Type B pancreatic cell (in vitro differentiated cells): ENCODE results near the gene PPOX. TPM values are rescaled to one million over a fixed set of nuclear protein-coding genes. Genes with fewer than 3 reads are reported as not detected.

Experiments
- DNase-seq: peaks from one replicate; pipeline ENCODE4 v3.0.0; 2021; ENCODE audit warnings: mixed read lengths; ENCODE audit not compliant: unreplicated experiment; ENCODE audit errors: extremely low spot score
- H3K27ac Mint-ChIP-seq: 2 replicates; pipeline ENCODE4 v1.8.0; 2021; ENCODE audit warnings: mild to moderate bottlenecking, mixed read lengths
- H3K27me3 Mint-ChIP-seq: 2 replicates; pipeline ENCODE4 v1.8.0; 2021; ENCODE audit warnings: mixed read lengths
- H3K36me3 Mint-ChIP-seq: 2 replicates; pipeline ENCODE4 v1.8.0; 2021; ENCODE audit warnings: mixed read lengths
- H3K4me1 Mint-ChIP-seq: one replicate; pipeline ENCODE4 v1.8.0; 2021; ENCODE audit warnings: mixed read lengths; ENCODE audit not compliant: unreplicated experiment
- H3K4me3 Mint-ChIP-seq: 2 replicates; pipeline ENCODE4 v1.8.0; 2021; ENCODE audit warnings: mild to moderate bottlenecking, mixed read lengths
- H3K9me3 Mint-ChIP-seq: 2 replicates; pipeline ENCODE4 v1.8.0; 2021; ENCODE audit warnings: mixed read lengths
- total RNA-seq: library from RNA; stranded (reverse); gene quantifications from 2 replicates; pipeline ENCODE4 v1.2.1, GENCODE V29; 2021; ENCODE audit warnings: low replicate concordance
- TF ChIP-seq, protein P1 (sequence below): fragments of 200-600 bp; sonication (generic); conservative IDR thresholded peaks from 2 replicates; pipeline ENCODE4 v1.5.0; 2021; ENCODE audit warnings: antibody characterized with exemption, mild to moderate bottlenecking

PPOX gene
- total RNA-seq, 1 donor from 2014 or later = 43.6 TPM

DNA sequence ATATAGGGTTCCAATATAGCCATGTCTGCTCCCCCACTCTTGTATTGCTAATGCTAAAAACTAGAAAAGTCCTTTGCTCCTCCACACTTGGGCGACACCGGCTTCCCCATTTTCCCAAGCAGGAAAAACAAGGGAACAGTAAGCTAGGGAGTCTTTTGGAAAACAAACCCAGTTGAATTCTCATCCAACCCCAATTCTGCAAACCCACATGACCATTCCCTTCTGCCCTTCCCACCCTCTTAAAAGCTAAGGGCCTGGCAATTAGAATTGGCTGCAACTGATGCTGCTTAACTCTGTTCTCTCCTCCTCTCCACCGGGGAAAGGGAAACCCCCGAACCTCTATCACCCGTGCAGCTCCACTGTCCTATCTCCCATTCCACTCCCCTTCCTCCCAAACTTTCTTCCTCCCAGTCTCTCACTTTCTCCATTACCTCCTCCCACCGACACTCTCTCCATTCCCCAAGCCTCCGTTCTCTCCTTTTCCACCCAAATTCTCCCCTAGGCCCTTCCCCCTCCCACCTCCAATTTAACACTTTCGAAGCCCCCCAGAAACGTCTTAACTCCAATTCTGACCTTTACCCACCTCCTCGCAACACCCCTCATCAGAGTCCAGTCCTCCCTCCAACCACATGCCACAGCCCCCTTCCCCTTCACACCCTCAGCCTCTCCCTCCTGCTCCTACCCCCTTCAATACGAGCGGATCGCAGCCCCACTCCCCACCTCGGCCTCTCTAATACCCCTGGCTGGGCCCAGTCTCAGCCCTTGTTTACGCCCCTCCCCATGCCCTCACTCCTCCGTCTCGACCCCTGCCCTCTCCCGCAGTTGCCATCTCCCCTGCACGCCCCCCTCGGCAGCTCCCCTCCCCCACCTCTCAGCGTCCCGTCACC is 34.5 kb upstream of the PPOX start:
- TF ChIP-seq, protein P1, sequence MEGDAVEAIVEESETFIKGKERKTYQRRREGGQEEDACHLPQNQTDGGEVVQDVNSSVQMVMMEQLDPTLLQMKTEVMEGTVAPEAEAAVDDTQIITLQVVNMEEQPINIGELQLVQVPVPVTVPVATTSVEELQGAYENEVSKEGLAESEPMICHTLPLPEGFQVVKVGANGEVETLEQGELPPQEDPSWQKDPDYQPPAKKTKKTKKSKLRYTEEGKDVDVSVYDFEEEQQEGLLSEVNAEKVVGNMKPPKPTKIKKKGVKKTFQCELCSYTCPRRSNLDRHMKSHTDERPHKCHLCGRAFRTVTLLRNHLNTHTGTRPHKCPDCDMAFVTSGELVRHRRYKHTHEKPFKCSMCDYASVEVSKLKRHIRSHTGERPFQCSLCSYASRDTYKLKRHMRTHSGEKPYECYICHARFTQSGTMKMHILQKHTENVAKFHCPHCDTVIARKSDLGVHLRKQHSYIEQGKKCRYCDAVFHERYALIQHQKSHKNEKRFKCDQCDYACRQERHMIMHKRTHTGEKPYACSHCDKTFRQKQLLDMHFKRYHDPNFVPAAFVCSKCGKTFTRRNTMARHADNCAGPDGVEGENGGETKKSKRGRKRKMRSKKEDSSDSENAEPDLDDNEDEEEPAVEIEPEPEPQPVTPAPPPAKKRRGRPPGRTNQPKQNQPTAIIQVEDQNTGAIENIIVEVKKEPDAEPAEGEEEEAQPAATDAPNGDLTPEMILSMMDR = no peak
- Mint-ChIP-seq H3K27ac (peak overlapping the region; percentile 88), H3K9me3 (no peaks in the 10 kb centered on the region), H3K27me3 (no peaks in the 10 kb centered on the region), H3K36me3 (peaks cover 20% of the 10 kb centered on the region), H3K4me1 (peaks cover 22% of the 10 kb centered on the region), H3K4me3 (no peak overlapping the region)
- DNase-seq = no peak

- no peaks in the 10 kb centered on the region for H3K27me3 Mint-ChIP-seq
- no peak within 1 kb of the TSS for H3K4me3 Mint-ChIP-seq
- H3K27ac Mint-ChIP-seq = peak within 1 kb of the TSS; percentile 88
- DNase-seq = peak; percentile 90
- no peaks in the 10 kb centered on the region for H3K9me3 Mint-ChIP-seq
- TF ChIP-seq, protein P1 = peak; percentile 26
- H3K4me1 Mint-ChIP-seq = peaks cover 22% of the 10 kb centered on the region
- H3K36me3 Mint-ChIP-seq = peaks cover 13% of the 10 kb centered on the region
These were observed 33.6 kb upstream of the PPOX start, which contains the start of gene DEDD for GRCh38 chr1:161132410-161133219. Gene DEDD (minus strand): TSS chr1:161132667. CDS start chr1:161124462, 8,205 bp downstream.

DNA sequence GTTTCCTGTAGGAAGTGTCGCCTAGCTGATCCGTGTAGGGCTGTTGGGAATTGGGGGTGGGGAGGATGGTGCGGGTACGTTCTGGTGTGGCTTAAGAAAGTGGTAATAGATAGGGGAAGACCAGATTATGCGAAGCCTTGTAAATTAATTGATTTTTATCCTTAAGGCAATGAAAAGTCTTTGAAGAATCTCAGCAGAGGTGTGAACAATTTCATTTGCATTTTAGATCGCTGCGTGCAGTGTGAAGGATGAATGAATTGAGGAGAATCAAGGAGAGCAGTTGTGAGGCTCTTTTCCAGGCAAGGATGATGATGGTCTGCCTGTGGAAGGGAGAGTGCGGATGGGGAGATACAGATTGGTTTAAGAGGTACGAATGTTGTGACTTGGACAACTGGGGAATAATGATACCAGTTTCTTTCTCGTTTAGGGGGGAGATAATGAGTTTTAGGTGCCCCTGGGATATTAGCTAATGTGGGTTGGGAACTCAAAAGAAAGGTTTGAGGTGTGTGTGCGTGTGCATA is 32.9 kb upstream of the PPOX start:
- TF ChIP-seq, protein P1 = no peak
- H3K4me3 Mint-ChIP-seq = no peak overlapping the region
- H3K27me3 Mint-ChIP-seq = no peaks in the 10 kb centered on the region
- DNase-seq = no peak
- H3K36me3 Mint-ChIP-seq = peaks cover 8% of the 10 kb centered on the region
- H3K9me3 Mint-ChIP-seq = no peaks in the 10 kb centered on the region
- no peak overlapping the region for H3K27ac Mint-ChIP-seq
- H3K4me1 Mint-ChIP-seq = peaks cover 27% of the 10 kb centered on the region

GRCh38 chr1:161137881-161138280 is 28.3 kb upstream of the PPOX start:
- Mint-ChIP-seq H3K27me3 (no peaks in the 10 kb centered on the region), H3K4me3 (no peak overlapping the region), H3K36me3 (no peaks in the 10 kb centered on the region), H3K9me3 (no peaks in the 10 kb centered on the region), H3K4me1 (peaks cover 11% of the 10 kb centered on the region), H3K27ac (peak overlapping the region; percentile 34)
- DNase-seq = no peak
- TF ChIP-seq, protein P1 = no peak

- DNase-seq = no peak
- no peaks in the 10 kb centered on the region for H3K9me3 Mint-ChIP-seq
- peaks cover 11% of the 10 kb centered on the region for H3K4me1 Mint-ChIP-seq
- H3K36me3 Mint-ChIP-seq = no peaks in the 10 kb centered on the region
- no peak overlapping the region for H3K4me3 Mint-ChIP-seq
- TF ChIP-seq, protein P1 = no peak
- H3K27ac Mint-ChIP-seq = no peak overlapping the region
- H3K27me3 Mint-ChIP-seq = no peaks in the 10 kb centered on the region
These were observed 27.8 kb upstream of the PPOX start for GRCh38 chr1:161138431-161138830.
